Stimulated activated CD8-positive, alpha-beta memory T cell treated with anti-CD3 and anti-CD28 coated beads, Interleukin-4, amount 100 ng/mL, for 24 hours (primary cell): ENCODE data around the gene TMEM59.
"Not testable (repeated sequence)": the region's sequence is repeated elsewhere in the genome, so short reads cannot be mapped to it uniquely, and the experiment has no call there.

ENCODE experiments used
- DNase-seq: peaks from one replicate; pipeline ENCODE4 v3.0.0-alpha.2; 2020; ENCODE audit warnings: low read depth

The TMEM59 gene

DNA sequence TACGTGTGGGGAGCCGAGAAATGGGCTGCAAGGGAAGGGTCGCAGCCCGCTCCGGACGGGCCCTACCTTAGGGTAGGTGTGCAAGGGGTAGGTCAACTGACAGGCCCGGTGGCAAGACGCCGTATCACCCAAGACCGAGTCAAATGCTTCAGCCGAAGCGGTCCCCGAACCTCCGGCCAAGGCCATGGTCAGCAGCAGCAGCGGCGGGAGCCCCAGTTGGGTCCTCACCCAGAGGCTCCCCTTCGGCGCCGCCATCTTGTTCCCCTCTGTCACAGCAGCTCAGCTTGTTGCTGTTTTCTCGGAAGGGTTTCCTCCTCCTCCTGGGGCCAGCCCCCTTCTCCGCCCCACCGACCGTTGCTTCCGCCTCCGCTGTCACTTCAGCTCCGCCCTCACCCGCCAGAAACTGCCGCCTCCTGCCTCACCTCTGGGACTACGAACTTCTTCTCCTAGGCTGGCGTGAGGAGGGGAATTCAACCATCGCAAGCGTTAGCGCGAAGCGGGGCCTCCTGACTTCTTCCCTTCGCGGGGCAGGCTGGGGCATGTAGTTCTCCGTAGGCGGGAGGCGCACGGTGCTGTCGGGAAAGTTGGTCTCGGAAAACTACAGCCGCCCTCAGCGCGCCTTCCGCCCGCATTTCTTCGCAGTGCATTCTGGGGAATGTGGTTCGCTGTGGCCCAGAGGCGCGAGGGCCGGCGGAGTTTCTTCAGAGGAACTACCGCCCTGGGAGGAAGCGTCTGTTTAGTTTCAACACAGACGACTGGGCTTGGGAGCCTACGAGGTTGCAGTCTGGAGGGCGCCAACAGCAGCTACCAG lies at the start of gene TMEM59, which contains the start of gene TCEANC2:
Gene TMEM59, minus strand, starts transcription at position 271 of the 811 bp plus-strand sequence. Its CDS starts 16 bp downstream, at position 255.
Gene TCEANC2, plus strand, starts transcription at position 675 of the 811 bp plus-strand sequence. CDS start 815 bp downstream, outside the sequence.
- DNase-seq = peak; percentile 95

DNA sequence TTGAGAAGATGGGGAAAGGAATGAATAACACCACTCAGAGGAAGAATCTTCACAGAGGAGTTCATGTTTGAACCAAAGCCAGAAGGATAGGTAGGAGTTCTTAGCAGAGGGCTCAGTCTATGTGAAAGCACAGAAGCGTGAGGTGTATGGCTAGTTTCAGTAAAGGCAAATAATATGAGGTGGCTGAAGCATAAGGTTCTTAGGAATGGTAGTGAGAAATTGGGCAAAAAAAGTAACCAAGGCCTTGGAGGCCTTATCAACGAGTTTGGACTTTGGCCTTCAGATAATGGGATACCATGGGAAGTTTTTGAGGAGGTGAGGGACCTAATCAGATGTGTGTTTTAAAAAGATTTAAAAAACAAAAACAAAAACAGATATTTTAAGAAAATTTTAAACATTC lies 47.5 kb upstream of the TMEM59 start:
- no peak for DNase-seq

GRCh38 chr1:54099061-54099610 lies 46.1 kb upstream of the TMEM59 start:
- no peak for DNase-seq

GRCh38 chr1:54096877-54097240 lies 43.9 kb upstream of the TMEM59 start:
- DNase-seq = no peak

DNA sequence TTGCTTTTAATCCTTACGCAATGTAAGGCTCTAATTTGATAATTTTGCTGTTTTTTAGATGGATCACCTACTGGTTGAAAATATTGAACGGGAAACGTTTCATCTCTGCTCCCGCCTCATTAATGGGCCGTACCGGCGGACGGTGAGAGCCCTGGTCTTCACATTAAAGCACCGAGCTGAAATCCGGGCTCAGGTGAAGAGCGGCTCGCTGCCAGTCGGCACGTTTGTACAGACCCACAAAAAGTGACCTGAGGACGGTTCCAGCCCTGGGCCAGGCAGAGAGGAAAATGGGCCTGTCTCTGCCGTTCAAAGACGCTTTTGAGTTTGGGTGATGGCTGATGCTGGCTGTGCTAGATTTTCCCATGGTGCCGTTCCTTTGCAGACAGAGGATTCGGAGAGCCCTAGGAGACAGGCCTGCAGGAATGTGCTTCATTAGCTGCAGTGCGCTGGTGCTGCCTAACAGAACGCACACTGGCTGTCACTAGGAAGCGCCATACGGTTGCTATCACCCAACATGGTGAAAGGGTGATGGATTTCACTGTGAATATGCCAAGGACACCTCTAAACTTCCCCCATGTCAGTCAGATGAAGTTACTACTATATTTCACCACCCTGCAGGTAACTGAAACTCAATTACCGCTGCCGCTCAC lies 43.3 kb upstream of the TMEM59 start:
- DNase-seq = no peak

GRCh38 chr1:54095546-54096226 lies 42.7 kb upstream of the TMEM59 start:
- DNase-seq = no peak

GRCh38 chr1:54094730-54095105 lies 41.7 kb upstream of the TMEM59 start:
- not testable (repeated sequence) for DNase-seq

GRCh38 chr1:54094001-54094729 lies 41.2 kb upstream of the TMEM59 start:
- DNase-seq = no peak

- no peak for DNase-seq
These were observed 38.7 kb upstream of the TMEM59 start for GRCh38 chr1:54091666-54092065.

GRCh38 chr1:54088385-54088784 lies 35.4 kb upstream of the TMEM59 start:
- no peak for DNase-seq

GRCh38 chr1:54086754-54087153 lies 33.8 kb upstream of the TMEM59 start:
- no peak for DNase-seq

DNA sequence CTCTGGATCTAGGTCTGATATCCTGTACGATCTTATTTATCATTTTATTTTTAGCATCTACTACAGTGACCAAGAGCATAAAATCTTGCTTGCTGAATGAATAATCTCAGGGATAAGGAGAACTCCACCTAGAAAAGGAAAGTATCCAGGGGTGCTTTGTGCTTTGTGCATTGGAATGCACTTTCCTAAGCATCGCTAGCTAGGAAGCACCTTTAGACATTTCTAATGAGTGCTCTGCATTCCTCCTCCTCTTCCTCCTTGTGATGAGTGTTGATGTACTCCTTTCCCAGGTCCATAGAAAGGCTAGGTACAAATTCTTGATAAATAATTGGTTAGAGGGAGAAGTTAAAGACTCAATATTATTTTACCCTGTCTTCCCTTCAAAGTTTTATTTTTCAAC lies 31.8 kb upstream of the TMEM59 start:
- DNase-seq = no peak

DNA sequence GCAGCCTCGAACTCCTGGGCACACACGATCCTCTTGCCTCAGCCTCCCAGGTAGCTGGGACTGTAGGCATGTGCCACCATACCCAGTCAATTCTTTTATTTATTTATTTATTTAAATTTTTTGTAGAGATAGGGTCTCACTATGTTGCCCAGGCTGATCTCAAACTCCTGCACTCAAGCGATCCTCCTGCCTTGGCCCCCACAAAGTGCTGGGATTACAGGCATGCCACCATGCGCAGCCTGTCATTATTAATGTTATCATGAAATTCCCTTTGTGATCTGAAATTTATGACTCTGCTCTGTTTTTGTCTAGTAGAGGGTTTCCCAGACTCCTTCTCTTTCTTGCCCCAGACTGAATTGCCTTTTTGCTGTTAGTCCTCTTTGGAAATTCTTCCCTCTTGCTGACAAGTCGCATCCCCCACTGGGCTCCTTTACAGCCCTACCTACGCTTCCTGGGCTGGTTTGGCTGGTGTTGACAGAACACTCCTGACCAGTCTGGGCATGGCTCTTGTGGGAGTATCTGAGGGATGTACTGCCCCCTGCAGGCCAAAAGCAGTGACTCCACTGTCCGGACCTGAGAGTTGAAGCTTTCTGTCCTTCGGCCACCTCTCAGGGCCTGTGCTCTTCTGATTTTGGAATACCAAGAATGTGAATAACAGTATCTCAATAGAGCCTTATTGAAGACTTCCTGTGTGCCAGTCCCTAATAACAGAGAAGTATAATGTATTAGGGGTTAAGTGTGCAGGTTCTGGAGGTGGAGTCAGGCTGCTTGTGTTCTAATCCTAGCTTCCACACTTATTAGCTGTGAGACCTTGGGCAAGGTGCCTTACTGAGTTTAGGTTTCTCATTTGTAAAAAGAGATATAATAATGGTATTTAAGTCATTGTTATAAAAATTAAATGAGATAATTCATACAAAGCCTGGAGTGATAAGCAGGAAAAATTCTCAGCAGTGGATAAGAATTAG lies 28.6 kb upstream of the TMEM59 start:
- peak; percentile 9 for DNase-seq

- DNase-seq = no peak
These were observed 27.6 kb upstream of the TMEM59 start for GRCh38 chr1:54080598-54081049.

DNA sequence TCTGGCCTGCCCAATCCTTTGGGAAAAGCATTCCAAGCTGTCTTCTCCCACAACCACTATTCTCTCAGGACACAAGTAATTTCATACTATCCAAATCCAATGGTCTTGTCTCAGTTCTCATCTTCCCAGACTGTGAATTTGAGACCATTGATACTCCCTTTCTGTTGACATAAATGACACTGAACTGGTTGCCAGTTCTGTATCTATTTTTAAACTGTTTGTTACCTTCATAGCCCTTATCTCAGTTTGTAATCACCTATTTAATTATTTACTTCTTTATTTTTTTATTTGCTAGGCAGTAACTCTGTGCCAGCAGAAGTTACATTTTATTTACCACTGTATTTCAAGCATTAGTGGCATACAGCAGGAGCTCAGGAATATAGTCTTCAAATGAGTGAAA lies 24.4 kb upstream of the TMEM59 start:
- DNase-seq = no peak

GRCh38 chr1:54070171-54070837 lies 17.3 kb upstream of the TMEM59 start:
- DNase-seq = no peak

DNA sequence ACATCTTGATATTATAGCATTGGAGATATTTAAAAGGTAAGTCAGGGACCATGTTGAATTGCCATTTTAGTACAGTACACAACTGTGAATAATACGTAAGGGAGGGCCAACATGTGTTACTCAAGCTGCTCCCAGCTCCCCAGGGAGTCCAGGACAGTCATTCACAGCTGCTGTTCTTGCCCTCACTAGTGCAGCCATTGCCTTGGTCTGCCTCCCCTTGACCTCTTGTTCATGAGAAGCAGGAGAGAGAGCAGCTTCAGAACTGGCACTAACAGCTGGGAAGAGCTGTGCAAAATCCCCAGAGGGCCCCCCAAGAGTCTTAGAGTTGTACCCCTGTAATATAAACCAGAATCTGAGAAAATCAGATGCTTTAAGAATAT lies 16.8 kb upstream of the TMEM59 start:
- no peak for DNase-seq

- DNase-seq = no peak
These were observed 11.3 kb upstream of the TMEM59 start for GRCh38 chr1:54064299-54064698.

GRCh38 chr1:54054438-54054749 lies 1.4 kb upstream of the TMEM59 start:
- no peak for DNase-seq

GRCh38 chr1:54053745-54054437 lies 887 bp upstream of the TMEM59 start:
- DNase-seq = no peak
